Middle frontal gyrus (tissue), 1 donor: ENCODE results near the gene FGGY.

Source experiments
- DNase-seq: peaks from one replicate; pipeline ENCODE4 v3.0.0-alpha.2; 2015; ENCODE audit warnings: low spot score; ENCODE audit errors: extremely low spot score

The FGGY gene

GRCh38 chr1:59672851-59673572 lies 376.1 kb downstream of the FGGY start:
- no peak for DNase-seq

GRCh38 chr1:59673573-59674450 lies 376.9 kb downstream of the FGGY start:
- DNase-seq = no peak

- no peak for DNase-seq
Measured at GRCh38 chr1:59674595-59674994, 377.7 kb downstream of the FGGY start.

GRCh38 chr1:59675936-59676335 lies 379.0 kb downstream of the FGGY start:
- no peak for DNase-seq

- no peak for DNase-seq
Measured at GRCh38 chr1:59678040-59678439, 381.1 kb downstream of the FGGY start.

GRCh38 chr1:59678493-59679228 lies 381.8 kb downstream of the FGGY start:
- no peak for DNase-seq

- no peak for DNase-seq
Measured at GRCh38 chr1:59680044-59680443, 383.1 kb downstream of the FGGY start.

GRCh38 chr1:59682396-59683080 lies 385.6 kb downstream of the FGGY start:
- DNase-seq = no peak

- no peak for DNase-seq
Measured at GRCh38 chr1:59683197-59683596, 386.3 kb downstream of the FGGY start.

GRCh38 chr1:59684698-59685097 lies 387.8 kb downstream of the FGGY start:
- no peak for DNase-seq

GRCh38 chr1:59685101-59685500 lies 388.2 kb downstream of the FGGY start:
- no peak for DNase-seq

- DNase-seq = no peak
Measured at GRCh38 chr1:59685666-59686065, 388.8 kb downstream of the FGGY start.

GRCh38 chr1:59686170-59686569 lies 389.3 kb downstream of the FGGY start:
- no peak for DNase-seq

GRCh38 chr1:59686574-59686973 lies 389.7 kb downstream of the FGGY start:
- no peak for DNase-seq

GRCh38 chr1:59687081-59687480 lies 390.2 kb downstream of the FGGY start:
- no peak for DNase-seq

- DNase-seq = no peak
Measured at GRCh38 chr1:59688976-59689375, 392.1 kb downstream of the FGGY start.

GRCh38 chr1:59689730-59690129 lies 392.8 kb downstream of the FGGY start:
- DNase-seq = no peak

GRCh38 chr1:59690171-59690930 lies 393.5 kb downstream of the FGGY start:
- no peak for DNase-seq

GRCh38 chr1:59691261-59691660 lies 394.4 kb downstream of the FGGY start:
- no peak for DNase-seq

- no peak for DNase-seq
Measured at GRCh38 chr1:59692591-59692990, 395.7 kb downstream of the FGGY start.

- DNase-seq = no peak
Measured at GRCh38 chr1:59693406-59693805, 396.5 kb downstream of the FGGY start.
